ENCODE measurements around the gene NRM.
A peak's percentile ranks its signal among the peaks of the same experiment; 100 is the strongest.
"Not testable (repeated sequence)": the region's sequence is repeated elsewhere in the genome, so short reads cannot be mapped to it uniquely, and the experiment has no call there.

The NRM gene, protein sequence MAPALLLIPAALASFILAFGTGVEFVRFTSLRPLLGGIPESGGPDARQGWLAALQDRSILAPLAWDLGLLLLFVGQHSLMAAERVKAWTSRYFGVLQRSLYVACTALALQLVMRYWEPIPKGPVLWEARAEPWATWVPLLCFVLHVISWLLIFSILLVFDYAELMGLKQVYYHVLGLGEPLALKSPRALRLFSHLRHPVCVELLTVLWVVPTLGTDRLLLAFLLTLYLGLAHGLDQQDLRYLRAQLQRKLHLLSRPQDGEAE

DNA sequence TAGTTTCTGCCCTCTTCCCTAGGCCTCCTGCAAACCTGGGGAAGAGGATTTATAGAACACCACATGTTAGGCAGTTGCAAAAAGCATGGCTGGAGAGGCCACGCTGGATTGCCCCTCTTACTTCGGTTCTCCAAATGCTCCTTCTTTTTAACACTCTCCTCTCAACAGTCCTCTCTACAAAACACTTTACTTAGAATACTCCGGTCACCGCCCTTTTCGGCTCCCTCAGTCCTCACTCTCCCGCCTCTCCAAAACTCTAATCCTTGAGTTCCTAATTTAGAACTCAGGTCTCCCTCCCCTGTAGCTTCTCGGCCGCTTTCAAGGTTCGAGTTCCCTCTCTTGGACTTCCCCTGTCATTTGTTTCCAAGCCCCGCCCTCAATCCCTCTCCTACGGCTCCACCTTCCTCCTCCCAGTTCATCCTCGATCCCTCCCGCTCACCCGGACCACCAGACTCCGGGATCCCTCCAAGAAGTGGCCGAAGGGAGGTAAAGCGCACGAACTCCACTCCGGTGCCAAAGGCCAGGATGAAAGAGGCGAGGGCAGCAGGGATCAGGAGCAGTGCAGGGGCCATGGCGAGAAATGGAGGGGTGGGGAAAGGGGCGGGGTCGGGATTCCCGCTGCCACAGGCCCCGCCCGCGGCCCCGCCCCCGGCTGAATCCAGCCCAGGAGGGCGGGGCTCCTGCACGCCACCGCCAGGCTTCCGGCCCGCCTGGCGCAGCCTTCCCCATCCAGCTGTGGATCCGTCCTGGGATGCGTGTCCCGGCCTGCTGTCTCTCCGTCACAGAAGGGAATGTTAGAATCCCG, at the start of gene NRM:
Gene NRM (minus strand): TSS at position 582 of the 805 bp plus-strand sequence. CDS start 10 bp downstream, at position 572.
- peak; percentile 81 for DNase-seq (ENCODE audit: low spot score)

DNA sequence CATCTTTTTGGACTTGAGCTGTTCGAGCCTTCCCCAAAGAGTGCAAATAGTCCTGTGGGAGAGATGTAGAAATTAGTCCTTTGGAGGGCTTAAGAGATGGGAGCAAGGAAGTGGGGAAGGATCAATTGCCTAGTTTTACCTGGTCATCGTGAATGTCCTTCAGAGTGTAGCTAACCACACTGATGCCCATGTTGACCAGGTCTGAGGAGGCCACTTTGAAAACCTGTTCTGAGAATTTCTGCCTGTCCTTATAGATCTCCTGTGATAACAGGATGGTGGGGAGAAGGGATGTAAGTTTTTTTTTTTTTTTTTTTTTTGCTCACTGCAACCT, 49.7 kb upstream of the NRM start:
- no peak for DNase-seq (ENCODE audit: low spot score)

DNA sequence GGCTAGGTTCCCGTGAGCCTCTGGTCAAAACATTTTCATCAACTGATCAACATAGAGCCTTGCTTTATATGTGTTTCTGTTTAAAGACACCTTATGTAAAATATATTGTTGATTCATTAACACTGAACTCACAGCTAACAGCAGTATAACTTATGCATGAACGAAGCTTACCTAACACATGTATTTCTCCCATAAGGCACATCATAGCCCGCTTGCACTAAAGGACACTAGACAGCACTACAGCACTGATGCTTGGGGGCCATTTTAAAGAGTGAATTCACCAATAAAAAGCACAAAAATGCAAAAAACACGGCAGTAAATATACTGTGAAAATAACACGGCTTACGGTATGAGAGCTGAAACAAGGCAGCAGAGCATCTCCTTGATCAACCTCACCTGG, 47.7 kb upstream of the NRM start:
- DNase-seq (ENCODE audit: low spot score) = no peak

DNA sequence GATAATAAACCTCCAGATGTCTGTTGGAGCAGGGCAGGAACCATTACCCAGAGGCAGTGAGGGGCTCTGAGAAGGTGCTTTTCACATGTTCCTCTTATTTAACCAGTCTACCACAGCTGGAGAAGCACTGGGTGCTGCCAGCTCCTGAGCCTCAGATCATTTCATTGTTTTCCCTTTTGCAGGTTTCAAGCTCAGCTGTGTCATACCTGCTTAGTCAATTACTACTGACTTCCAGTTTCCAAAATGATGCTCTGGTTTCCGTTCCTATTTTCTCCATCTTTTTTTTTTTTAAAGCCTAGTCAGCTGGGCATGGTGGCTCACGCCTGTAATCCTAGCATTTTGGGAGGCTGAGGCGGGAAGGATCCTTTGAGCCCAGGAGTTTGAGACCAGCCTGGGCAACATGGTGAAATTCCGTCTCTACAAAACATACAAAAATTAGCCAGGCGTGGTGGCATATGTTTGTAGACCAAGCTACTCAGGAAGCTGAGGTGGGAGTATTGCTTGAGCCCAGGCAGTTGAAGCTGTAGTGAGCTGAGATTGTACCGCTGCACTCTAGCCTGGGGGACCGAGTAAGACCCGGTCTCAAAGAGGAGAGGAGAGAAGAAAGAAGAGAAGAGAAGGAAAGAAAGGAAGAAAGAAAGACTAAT, 45.0 kb upstream of the NRM start:
- no peak for DNase-seq (ENCODE audit: low spot score)

DNA sequence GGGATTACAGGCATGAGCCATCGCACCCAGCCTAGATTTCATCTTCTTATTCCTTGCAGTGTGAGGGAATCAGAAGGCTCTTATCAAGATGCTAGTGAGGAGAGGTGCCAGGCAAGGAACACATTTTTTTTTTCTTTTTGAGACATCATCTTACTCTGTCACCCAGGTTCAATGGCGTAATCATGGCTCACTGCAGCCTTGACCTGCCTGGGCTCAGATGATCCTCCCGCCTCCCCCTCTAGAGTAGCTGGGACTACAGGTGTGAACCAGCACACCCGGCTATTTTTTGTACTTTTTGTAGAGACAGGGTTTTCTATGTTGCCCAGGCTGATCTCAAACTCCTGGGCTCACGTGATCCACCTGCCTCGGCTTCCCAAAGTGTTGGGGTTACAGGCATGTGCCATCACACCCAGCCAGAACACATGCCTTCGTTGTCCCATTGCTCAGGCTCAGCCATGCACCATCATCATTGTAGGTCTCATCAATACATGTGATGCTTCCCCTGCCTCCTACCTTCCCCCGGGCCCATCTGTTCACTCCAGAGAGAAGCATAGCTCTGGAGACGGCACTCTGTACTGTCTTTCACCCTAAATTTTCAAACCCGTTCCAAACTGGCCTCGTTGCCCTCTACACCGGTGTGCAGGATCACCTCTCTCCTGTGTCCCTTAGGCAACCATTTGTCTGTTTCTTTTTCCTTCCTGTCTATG, 41.6 kb upstream of the NRM start:
- no peak for DNase-seq (ENCODE audit: low spot score)

DNA sequence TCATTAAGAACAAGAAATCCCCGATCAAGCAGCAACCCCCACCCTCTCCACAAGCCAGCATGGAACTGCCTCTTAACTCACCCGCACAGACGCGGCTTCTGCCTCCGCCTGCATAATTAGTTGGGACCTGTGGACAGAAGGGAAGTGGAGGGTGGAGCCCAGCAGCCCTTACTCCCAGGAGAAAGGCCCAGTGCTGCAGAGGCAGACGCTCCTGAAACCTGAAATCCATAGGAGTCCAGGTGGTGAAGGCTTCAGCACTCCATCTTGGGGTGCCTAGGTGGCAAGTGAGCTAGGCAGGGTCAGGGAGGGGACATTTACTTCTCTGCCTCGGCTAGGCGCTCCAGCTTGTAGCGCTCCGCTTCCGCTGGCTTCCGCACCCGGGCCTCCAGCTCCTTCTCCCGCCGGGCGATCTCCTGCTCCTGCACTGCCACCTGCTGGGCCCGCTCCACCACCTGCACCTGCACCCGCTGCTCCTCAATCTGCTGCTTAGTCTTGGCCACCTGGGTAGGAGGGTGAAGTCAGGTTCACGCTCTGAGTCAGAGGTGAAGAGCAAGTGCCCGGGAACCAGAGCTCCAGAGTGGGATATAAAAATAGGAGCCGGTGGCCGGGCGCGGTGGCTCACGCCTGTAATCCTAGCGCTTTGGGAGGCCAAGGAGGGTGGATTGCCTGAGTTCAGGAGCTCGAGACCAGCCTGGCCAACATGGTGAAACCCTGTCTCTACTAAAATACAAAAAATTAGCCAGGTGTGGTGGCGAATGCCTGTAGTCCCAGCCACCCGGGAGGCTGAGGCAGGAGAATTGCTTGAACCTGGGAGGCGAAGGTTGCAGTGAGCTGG, 40.0 kb upstream of the NRM start:
- peak; percentile 79 for DNase-seq (ENCODE audit: low spot score)

DNA sequence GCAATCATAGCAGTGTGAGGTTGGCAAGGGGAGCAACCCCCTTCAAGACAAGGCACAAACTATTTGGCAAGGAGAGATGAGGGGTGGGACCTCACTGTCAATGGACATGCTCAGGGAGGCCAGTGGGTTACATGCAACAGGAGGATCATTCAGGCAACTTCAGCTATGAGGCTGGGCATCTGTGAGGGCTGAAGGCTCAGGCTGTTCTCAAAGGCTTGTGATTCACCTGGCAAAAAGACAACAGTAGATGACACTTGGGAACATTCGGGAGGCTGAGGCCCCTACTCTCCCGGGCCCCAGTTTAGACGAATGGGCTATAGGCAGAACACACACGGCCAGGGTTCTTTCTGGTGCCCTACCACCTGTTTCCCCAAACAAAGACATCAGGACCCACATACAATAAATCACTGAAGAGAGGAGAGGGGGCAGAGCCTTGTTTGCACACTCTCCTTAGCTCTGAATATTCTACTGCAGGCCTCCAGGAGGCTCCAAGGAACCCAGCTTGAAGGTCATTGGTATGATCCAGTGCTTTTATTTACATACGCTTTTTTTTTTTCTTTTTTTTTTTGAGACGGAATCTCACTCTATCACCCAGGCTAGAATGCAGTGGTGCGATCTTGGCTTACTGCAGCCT, 37.3 kb upstream of the NRM start:
- no peak for DNase-seq (ENCODE audit: low spot score)

DNA sequence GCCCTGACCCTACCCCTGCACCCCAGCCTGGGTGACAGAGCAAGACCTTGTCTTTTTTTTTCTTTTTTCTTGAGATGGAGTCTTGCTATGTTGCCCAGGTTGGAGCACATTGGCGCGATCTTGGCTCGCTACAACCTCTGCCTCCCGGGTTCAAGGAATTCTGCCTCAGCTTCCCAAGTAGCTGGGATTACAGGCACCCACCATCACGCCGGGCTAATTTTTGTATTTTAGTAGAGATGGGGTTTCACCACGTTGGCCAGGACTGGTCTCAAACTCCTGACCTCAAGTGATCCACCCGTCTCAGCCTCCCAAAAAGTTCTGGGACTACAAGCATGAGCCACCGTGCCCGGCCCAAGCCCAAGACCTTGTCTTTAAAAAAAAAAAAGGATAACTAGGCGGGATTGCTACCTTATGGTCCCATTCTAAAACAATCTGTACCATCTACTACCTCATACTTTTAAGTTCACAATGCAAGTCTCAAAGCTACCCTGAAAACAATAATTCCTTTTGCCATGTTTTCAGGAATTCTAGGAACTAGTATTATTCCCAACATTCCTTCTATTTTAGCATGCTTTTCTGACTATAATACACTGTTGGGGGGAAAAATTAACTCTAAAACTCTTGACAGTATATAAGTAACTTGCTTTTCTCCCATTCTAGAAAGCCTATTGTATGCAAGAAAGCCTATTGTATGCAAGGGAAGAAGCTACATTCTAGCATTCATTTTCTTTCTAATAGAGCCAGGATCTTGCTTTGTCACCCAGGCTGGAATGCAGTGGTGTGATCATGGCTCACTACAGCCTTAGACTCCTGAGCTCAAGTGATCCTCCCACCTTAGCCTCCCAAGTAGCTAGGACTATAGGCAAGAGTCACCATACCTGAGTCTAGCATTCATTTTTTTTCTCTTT, 36.0 kb upstream of the NRM start:
- no peak for DNase-seq (ENCODE audit: low spot score)

DNA sequence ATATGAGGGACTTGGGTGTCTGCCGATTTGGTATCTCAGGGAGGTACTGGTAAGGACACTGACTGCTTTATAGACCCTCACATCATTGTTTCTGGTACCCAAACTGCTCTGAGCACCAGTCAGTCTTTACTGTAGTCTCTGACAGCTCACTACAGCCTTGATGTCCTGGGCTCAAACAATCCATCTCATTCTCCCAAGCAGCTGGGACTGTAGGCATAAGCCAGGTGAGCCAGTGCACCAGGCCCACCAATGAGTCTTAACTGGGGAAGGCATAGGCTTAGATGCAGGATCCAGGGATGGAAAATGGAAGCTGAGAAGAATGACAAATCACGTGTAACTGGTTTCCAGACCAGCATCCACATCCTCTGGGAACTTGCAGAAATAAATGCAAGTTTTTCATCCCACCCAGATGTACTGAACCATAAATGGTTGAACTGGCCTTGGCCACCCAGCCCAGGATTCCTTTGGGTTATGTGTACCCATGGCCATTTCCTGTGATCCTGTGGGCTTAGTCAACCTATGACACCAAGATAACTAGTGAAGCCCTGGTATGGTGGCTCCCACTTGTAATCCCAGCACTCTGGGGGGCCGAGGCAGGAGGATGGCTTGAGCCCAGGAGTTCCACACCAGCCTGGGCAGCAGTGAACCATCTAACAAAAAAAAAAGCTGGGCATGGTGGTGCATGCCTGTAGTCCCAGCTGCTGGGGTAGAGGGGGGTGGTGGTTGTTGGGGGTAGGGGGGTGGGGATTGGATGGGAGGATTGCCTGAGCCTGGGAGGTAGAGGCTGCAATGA, 35.1 kb upstream of the NRM start:
- no peak for DNase-seq (ENCODE audit: low spot score)

DNA sequence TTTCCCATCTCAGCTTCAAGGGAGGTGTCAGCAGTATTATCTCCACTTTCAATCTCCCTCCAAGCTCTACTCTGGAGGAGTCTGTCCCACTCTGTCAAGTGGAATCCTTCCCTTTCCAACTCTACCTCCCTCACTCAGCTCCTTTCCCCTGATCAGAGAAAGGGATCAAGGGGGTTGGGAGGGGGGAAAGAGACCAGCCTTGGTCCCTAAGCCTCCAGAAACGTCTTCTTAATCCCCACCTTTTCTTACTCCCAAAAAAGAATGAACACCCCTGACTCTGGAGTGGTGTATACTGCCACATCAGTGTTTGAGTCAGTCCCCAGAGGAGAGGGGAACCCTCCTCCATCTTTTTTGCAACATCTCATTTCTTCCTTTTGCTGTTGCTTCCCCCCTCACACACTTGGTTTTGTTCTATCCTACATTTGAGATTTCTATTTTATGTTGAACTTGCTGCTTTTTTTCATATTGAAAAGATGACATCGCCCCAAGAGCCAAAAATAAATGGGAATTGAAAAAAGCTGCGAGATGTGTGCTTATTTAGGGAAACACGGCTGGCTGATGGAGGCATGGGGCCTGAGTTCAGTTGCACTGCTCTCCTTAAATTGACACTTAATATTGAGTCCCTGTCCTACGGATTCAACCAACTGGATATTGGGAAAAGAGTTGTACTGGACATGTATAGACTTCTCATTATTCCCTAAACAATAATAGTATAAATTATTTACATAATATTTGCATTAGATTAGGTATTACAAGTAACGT, 34.3 kb upstream of the NRM start:
- no peak for DNase-seq (ENCODE audit: low spot score)

DNA sequence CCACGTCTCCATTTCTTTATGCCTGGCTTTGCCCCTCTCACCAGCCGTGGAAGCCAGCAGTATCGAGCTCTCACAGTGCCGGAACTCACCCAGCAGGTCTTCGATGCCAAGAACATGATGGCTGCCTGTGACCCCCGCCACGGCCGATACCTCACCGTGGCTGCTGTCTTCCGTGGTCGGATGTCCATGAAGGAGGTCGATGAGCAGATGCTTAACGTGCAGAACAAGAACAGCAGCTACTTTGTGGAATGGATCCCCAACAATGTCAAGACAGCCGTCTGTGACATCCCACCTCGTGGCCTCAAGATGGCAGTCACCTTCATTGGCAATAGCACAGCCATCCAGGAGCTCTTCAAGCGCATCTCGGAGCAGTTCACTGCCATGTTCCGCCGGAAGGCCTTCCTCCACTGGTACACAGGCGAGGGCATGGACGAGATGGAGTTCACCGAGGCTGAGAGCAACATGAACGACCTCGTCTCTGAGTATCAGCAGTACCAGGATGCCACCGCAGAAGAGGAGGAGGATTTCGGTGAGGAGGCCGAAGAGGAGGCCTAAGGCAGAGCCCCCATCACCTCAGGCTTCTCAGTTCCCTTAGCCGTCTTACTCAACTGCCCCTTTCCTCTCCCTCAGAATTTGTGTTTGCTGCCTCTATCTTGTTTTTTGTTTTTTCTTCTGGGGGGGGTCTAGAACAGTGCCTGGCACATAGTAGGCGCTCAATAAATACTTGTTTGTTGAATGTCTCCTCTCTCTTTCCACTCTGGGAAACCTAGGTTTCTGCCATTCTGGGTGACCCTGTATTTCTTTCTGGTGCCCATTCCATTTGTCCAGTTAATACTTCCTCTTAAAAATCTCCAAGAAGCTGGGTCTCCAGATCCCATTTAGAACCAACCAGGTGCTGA, 33.3 kb upstream of the NRM start:
- DNase-seq (ENCODE audit: low spot score) = not testable (repeated sequence)

DNA sequence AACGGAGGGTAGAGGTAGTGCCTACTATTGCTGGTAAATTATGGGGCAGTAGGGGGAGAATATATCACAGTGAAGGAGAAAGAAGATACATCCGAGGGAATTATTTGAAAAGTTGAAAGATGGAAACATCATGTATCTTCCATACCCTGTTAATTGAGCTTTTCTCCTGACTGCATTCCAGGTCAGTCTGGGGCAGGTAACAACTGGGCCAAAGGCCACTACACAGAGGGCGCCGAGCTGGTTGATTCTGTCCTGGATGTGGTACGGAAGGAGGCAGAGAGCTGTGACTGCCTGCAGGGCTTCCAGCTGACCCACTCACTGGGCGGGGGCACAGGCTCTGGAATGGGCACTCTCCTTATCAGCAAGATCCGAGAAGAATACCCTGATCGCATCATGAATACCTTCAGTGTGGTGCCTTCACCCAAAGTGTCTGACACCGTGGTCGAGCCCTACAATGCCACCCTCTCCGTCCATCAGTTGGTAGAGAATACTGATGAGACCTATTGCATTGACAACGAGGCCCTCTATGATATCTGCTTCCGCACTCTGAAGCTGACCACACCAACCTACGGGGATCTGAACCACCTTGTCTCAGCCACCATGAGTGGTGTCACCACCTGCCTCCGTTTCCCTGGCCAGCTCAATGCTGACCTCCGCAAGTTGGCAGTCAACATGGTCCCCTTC, 32.5 kb upstream of the NRM start:
- DNase-seq (ENCODE audit: low spot score) = not testable (repeated sequence)

DNA sequence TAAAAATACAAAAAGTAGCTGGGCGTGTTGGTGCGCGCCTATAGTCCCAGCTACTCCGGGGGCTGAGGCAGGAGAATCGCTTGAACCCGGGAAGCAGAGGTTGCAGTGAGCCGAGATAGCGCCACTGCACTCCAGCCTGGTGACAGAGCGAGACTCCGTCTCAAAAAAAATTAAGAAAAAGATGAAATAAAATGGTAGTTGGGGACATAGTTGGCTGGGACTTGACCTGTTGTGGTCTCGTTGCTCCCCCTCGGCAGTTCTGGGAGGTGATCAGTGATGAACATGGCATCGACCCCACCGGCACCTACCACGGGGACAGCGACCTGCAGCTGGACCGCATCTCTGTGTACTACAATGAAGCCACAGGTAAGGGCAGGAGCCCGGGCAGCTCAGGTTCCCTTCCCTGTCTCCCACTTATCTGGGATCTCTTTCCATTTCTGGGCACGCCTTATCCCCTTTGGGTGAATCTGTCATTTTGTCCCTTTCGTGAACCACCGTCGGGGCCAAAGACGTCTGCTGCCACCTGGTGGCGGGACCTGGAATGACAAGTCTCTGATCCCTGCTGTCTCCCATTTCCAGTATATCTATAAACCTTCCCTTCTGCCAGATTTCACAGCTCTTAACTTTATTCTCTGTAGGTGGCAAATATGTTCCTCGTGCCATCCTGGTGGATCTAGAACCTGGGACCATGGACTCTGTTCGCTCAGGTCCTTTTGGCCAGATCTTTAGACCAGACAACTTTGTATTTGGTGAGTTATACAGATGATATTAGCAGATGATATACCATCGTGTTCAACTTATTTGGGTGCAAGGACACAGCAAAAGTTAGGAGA, 31.7 kb upstream of the NRM start:
- peak; percentile 77 for DNase-seq (ENCODE audit: low spot score)

DNA sequence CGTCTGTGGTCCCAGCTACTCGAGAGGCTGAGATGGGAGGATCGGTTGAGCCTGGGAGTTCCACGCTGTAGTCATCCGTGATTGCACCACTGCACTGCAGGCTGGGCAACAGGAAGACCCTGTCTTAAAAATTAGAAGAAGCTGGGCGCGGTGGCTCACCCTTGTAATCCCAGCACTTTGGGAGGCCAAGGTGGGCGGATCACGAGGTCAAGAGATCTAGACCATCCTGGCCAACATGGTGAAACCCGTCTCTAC, 31.2 kb upstream of the NRM start:
- not testable (repeated sequence) for DNase-seq (ENCODE audit: low spot score)

DNA sequence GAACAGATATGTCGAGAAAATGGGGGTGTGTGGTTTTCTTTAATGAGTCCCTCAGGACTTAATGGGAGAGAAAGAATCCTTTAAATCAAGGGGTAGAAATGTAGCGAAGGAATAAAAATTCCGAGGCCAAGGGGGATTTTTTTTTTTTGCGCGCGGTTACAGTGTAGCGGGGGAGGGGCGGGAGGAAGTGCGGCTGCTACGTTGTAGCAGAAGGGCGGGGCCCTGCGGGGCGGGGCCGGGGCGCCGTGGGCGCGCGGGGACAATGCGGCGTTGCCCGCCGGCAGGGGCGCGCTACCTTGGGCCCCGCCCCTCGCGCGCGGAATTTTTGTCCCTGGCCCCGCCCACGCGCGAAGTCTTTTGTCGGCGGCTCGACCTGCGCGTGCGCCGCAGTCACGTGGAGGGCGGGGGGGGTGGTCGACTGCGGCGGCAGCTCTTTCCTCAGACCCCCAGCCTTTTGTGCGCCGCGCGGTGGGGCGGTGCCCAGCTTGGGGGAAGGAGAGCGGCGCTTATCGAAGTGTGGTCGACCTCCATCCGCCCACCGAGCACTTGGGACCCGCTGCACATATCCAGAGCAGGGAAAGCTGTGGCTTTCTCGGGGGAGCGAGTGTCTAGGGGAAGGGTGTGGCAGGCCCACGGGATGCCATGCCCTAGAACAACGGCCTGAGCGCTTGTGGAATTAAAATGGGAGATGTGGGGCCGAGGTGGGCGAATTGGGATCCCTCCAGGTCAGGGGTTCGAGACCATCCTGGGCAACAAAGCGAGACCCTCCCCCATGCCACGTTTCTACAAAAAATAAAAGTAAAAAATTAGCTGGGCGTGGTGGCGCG, 30.6 kb upstream of the NRM start:
- DNase-seq (ENCODE audit: low spot score) = peak; percentile 92
